Lower lobe of right lung (tissue), 2 donors: ENCODE results near the gene SND1. TPM values are rescaled to one million over a fixed set of nuclear protein-coding genes. Genes with fewer than 3 reads are reported as not detected.

Experiments used
- ATAC-seq, 2 donors: fragments of 200-7000 bp; cut with Tn5 transposase; one replicate each; pipeline ENCODE4 v1.9.1; 2020 to 2022; ENCODE audit warnings: mild to moderate bottlenecking in 2 of 2, moderate library complexity in 2 of 2
- DNase-seq: peaks from one replicate; pipeline ENCODE4 v3.0.0-alpha.2; 2020
- H3K27ac ChIP-seq: fragments of 200-600 bp; one replicate; pipeline ENCODE4 v1.8.0; 2022
- H3K27me3 ChIP-seq: fragments of 200-600 bp; one replicate; pipeline ENCODE4 v1.8.0; 2022; ENCODE audit warnings: low read depth
- H3K36me3 ChIP-seq: fragments of 200-600 bp; one replicate; pipeline ENCODE4 v1.8.0; 2022; ENCODE audit warnings: mild to moderate bottlenecking
- H3K4me1 ChIP-seq: fragments of 200-600 bp; one replicate; pipeline ENCODE4 v1.8.0; 2022
- H3K4me3 ChIP-seq: fragments of 200-600 bp; one replicate; pipeline ENCODE4 v1.8.0; 2022; ENCODE audit warnings: mild to moderate bottlenecking
- H3K9me3 ChIP-seq: fragments of 200-600 bp; one replicate; pipeline ENCODE4 v1.8.0; 2022
- CTCF ChIP-seq: fragments of 200-600 bp; IDR thresholded peaks from one replicate; pipeline ENCODE4 v1.8.0; 2022; ENCODE audit warnings: antibody characterized with exemption, mild to moderate bottlenecking
- intact Hi-C: fragments of 100-400 bp; cut with DNase I; formaldehyde crosslinking; loops from one replicate; pipeline ENCODE4 v1.11.0; 2022
- total RNA-seq: library from RNA; stranded (reverse); fragmentation: NEBNext Ultra II Directional; extraction: Animal tissue kit (Norgen Biotek cat#: 25700); gene quantifications from one replicate; pipeline ENCODE4 v1.2.1, GENCODE V29; 2021
- donor health status: DM: no; HTN: yes; CAD: no; lungs with severe emphysema.

The SND1 gene
- total RNA-seq, 1 donor from 2014 or later, result 142 TPM

- TF ChIP-seq CTCF, result no peak
- intact Hi-C loops, result no loop called here
- H3K4me3 ChIP-seq, result no peak overlapping the region
- peaks cover 10% of the 10 kb centered on the region for H3K4me1 ChIP-seq
- H3K36me3 ChIP-seq, result peaks cover 6% of the 10 kb centered on the region
- H3K27ac ChIP-seq, result no peak overlapping the region
- DNase-seq, result no peak
- no peaks in the 10 kb centered on the region for H3K9me3 ChIP-seq
- no peaks in the 10 kb centered on the region for H3K27me3 ChIP-seq
- no peak for ATAC-seq
These were observed 257.6 kb downstream of the SND1 start for GRCh38 chr7:127909424-127910152.

GRCh38 chr7:127910670-127911069, 258.7 kb downstream of the SND1 start:
- Histone ChIP-seq H3K27me3 (no peaks in the 10 kb centered on the region), H3K4me3 (no peak overlapping the region), H3K36me3 (peaks cover 6% of the 10 kb centered on the region), H3K27ac (no peak overlapping the region), H3K4me1 (no peaks in the 10 kb centered on the region), H3K9me3 (no peaks in the 10 kb centered on the region)
- DNase-seq, result no peak
- intact Hi-C loops, result no loop called here
- no peak for ATAC-seq
- no peak for TF ChIP-seq CTCF

- H3K27me3 ChIP-seq, result no peaks in the 10 kb centered on the region
- intact Hi-C loops, result no loop called here
- no peak for TF ChIP-seq CTCF
These were observed 260.0 kb downstream of the SND1 start for GRCh38 chr7:127911968-127912511.

GRCh38 chr7:127912901-127913300, 260.9 kb downstream of the SND1 start:
- no peaks in the 10 kb centered on the region for H3K27me3 ChIP-seq
- H3K36me3 ChIP-seq, result no peaks in the 10 kb centered on the region
- no peak overlapping the region for H3K27ac ChIP-seq
- intact Hi-C loops, result no loop called here
- DNase-seq (no peak), ATAC-seq (no peak)
- no peaks in the 10 kb centered on the region for H3K4me1 ChIP-seq
- H3K9me3 ChIP-seq, result no peaks in the 10 kb centered on the region
- no peak overlapping the region for H3K4me3 ChIP-seq
- TF ChIP-seq CTCF, result no peak

More at GRCh38 chr7:127911968-127912511, 260.0 kb downstream of the SND1 start:
- no peaks in the 10 kb centered on the region for H3K36me3 ChIP-seq
- no peaks in the 10 kb centered on the region for H3K4me1 ChIP-seq
- H3K9me3 ChIP-seq, result no peaks in the 10 kb centered on the region
- no peak overlapping the region for H3K4me3 ChIP-seq
- H3K27ac ChIP-seq, result no peak overlapping the region
- DNase-seq (no peak), ATAC-seq (no peak)

- TF ChIP-seq CTCF, result no peak
- no peak for DNase-seq
- no peaks in the 10 kb centered on the region for H3K36me3 ChIP-seq
These were observed 261.7 kb downstream of the SND1 start for GRCh38 chr7:127913686-127914085.

More at GRCh38 chr7:127913686-127914085, 261.7 kb downstream of the SND1 start:
- Histone ChIP-seq H3K4me3 (no peak overlapping the region), H3K27ac (no peak overlapping the region), H3K27me3 (no peaks in the 10 kb centered on the region), H3K9me3 (no peaks in the 10 kb centered on the region), H3K4me1 (no peaks in the 10 kb centered on the region)
- intact Hi-C loops, result no loop called here
- ATAC-seq, result no peak
